H7 (cell line): Measurements from ENCODE around the gene WDR88. TPM values are rescaled to one million over a fixed set of nuclear protein-coding genes. Genes with fewer than 3 reads are reported as not detected.
"Not testable (repeated sequence)": the region's sequence is repeated elsewhere in the genome, so short reads cannot be mapped to it uniquely, and the experiment has no call there.

Experiments
- DNase-seq: peaks from one replicate; pipeline ENCODE4 v3.0.0; 2012
- H3K27me3 ChIP-seq: 2 replicates; pipeline ENCODE4 v1.6.0; 2011; ENCODE audit warnings: mild to moderate bottlenecking, low read length; ENCODE audit not compliant: control insufficient read depth, insufficient read depth
- H3K36me3 ChIP-seq: replicated peaks from 2 replicates; pipeline ENCODE4 v1.5.1; 2011; ENCODE audit warnings: low read length; ENCODE audit not compliant: control insufficient read depth, insufficient read depth
- H3K4me3 ChIP-seq: 2 replicates; pipeline ENCODE4 v1.5.1; 2011; ENCODE audit warnings: low read depth, mild to moderate bottlenecking, control low read depth, low read length, moderate library complexity; ENCODE audit not compliant: insufficient read depth
- total RNA-seq: library from RNA; depleted of rRNA; stranded (reverse); fragments of >200 nt; shearing (Covaris generic); gene quantifications from 2 replicates; pipeline ENCODE4 v1.2.3, GENCODE V29; 2014

The WDR88 gene
- total RNA-seq, 1 experiment from 2014 or later, result not detected

DNA sequence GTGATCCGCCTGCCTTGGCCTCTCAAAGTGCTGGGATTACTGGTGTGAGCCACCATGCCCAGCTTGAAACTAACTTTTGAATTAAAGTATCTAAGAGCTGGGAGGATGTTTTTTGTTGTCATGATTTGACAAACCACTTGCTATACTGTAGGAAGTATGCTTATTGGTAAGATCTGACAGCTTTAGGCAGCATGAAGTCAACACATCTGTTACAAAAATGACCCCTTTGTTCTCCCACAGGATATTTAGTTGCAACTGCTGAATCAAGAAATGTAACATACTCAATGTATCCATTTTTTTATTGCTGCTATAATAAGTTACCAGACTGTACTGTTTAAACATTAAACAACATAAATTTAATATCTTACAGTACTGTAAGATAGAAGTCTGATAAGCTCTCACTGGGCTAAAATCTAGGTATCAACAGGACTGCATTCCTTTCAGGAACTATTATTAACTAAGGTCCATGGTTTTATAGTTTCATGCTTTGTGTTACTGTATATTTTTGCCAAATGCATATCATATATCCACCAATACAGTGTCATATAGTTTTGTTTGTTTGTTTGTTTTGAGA lies 39.4 kb downstream of the WDR88 start:
- no peak for DNase-seq
- Histone ChIP-seq H3K36me3 (no peaks in the 10 kb centered on the region), H3K4me3 (no peak overlapping the region), H3K27me3 (no peaks in the 10 kb centered on the region)

GRCh38 chr19:33171916-33172359 lies 40.0 kb downstream of the WDR88 start:
- H3K4me3 ChIP-seq, result no peak overlapping the region
- no peaks in the 10 kb centered on the region for H3K27me3 ChIP-seq
- DNase-seq, result no peak
- no peaks in the 10 kb centered on the region for H3K36me3 ChIP-seq

DNA sequence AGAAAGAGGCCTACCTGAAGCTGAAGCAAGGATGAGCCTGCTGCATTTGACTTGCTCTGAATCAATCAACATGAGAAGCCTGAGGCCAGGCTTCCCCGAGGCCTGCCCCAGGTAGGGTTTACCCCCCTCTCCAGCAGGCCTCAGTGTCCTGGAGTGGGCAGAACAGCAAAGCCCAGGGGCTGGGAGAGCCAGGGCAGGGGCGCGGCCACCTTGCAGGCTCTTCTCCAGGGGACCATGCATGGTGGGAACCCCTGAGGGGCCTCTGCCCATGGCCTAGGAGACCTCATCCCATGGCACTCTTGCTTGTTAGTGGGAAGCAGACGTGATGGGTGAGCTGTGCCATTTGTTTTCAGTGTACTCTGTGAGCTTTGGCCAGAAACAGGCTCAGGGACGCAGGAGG lies 42.3 kb downstream of the WDR88 start:
- Histone ChIP-seq H3K36me3 (no peaks in the 10 kb centered on the region), H3K4me3 (no peak overlapping the region), H3K27me3 (0 out of 2 replicates have a peak, but pooled peaks cover 2% of the 10 kb centered on the region)
- peak; percentile 40 for DNase-seq

GRCh38 chr19:33175156-33175782 lies 43.4 kb downstream of the WDR88 start:
- DNase-seq, result peak; percentile 8
- no peak overlapping the region for H3K4me3 ChIP-seq
- no peaks in the 10 kb centered on the region for H3K36me3 ChIP-seq
- 0 out of 2 replicates have a peak, but pooled peaks cover 2% of the 10 kb centered on the region for H3K27me3 ChIP-seq

GRCh38 chr19:33175886-33176669 lies 44.2 kb downstream of the WDR88 start:
- DNase-seq, result peak; percentile 79
- H3K4me3 ChIP-seq, result peak overlapping the region; percentile 89
- H3K27me3 ChIP-seq, result 0 out of 2 replicates have a peak, but pooled peaks cover 2% of the 10 kb centered on the region
- H3K36me3 ChIP-seq, result no peaks in the 10 kb centered on the region

GRCh38 chr19:33176670-33177416 lies 44.9 kb downstream of the WDR88 start:
- no peaks in the 10 kb centered on the region for H3K36me3 ChIP-seq
- H3K27me3 ChIP-seq, result 0 out of 2 replicates have a peak, but pooled peaks cover 2% of the 10 kb centered on the region
- peak; percentile 99 for DNase-seq
- peak overlapping the region; percentile 89 for H3K4me3 ChIP-seq

- Histone ChIP-seq H3K4me3 (peak overlapping the region; percentile 85), H3K36me3 (no peaks in the 10 kb centered on the region), H3K27me3 (0 out of 2 replicates have a peak, but pooled peaks cover 2% of the 10 kb centered on the region)
- DNase-seq, result peak; percentile 72
Observed at GRCh38 chr19:33177417-33177979, 45.6 kb downstream of the WDR88 start.

GRCh38 chr19:33186431-33187182 lies 54.7 kb downstream of the WDR88 start:
- no peaks in the 10 kb centered on the region for H3K27me3 ChIP-seq
- no peak for DNase-seq
- H3K4me3 ChIP-seq, result no peak overlapping the region
- H3K36me3 ChIP-seq, result no peaks in the 10 kb centered on the region

GRCh38 chr19:33187183-33187540 lies 55.2 kb downstream of the WDR88 start:
- peak; percentile 48 for DNase-seq
- H3K36me3 ChIP-seq, result no peaks in the 10 kb centered on the region
- no peak overlapping the region for H3K4me3 ChIP-seq
- no peaks in the 10 kb centered on the region; the same call in 1 of the 2 replicates for H3K27me3 ChIP-seq

- H3K27me3 ChIP-seq, result peaks cover 10% of the 10 kb centered on the region
- no peak overlapping the region for H3K4me3 ChIP-seq
- no peaks in the 10 kb centered on the region for H3K36me3 ChIP-seq
- no peak for DNase-seq
Observed at GRCh38 chr19:33189453-33189852, 57.5 kb downstream of the WDR88 start.

DNA sequence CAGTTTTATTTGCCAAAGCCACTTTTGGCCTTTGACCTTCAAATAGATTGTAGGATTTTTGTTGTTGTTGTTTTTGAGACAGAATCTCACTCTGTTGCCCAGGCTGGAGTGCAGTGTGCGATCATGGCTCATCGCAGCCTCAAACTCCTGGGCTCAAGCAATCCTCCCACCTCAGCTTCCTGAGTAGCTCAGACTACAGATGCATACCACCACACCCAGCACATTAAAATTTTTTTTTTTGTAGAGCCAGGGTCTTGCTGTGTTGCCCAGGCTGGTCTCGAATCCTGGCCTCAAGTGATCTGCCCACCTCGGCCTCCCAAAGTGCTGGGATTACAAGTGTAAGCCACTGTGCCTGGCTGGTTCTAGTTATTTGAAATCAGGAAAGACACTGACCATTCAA lies 59.2 kb downstream of the WDR88 start:
- H3K4me3 ChIP-seq, H3K36me3 ChIP-seq: not testable (repeated sequence)

GRCh38 chr19:33191501-33191900 lies 59.6 kb downstream of the WDR88 start:
- Histone ChIP-seq H3K36me3 (no peaks in the 10 kb centered on the region), H3K4me3 (no peak overlapping the region), H3K27me3 (peaks cover 10% of the 10 kb centered on the region)
- peak; percentile 15 for DNase-seq

More for the DNA sequence above, 59.2 kb downstream of the WDR88 start:
- DNase-seq, H3K27me3 ChIP-seq: not testable (repeated sequence)

DNA sequence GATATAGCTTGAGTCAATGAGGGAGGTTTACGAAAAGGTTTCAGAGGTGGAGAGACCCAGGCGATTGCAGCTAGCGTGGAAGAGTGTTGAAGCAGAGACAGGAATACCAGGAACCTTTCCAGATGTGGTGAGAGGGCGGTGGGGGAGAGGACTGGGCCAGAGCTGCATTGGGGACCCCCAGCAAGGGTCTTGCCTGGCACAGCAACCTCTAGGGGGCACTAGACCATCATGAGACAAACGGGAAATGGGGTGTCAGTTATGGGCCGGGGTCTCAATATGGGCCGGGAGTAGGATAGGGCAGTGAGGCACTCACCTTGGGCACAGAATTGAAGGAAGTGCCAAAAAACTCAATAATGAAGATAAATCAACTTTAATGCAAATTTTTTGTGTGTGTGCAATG lies 60.1 kb downstream of the WDR88 start:
- H3K36me3 ChIP-seq, result peaks cover 2% of the 10 kb centered on the region
- peaks cover 10% of the 10 kb centered on the region for H3K27me3 ChIP-seq
- DNase-seq, result peak; percentile 81
- no peak overlapping the region for H3K4me3 ChIP-seq
